ENCODE measurements around the gene POU2F1.

GRCh38 chr1:167328816-167329483 is 108.3 kb downstream of the POU2F1 start:
- TF ChIP-seq CTCF (IDR thresholded peaks at IDR 0.05; ENCODE audit: extremely low read depth in 1 of 2, insufficient read depth in 1 of 2, low read depth in 1 of 2, low read length in 2 of 2) = no peak
- TF ChIP-seq POLR2A (IDR thresholded peaks at IDR 0.05; ENCODE audit: low read depth, low read length) = no peak
- no peak for TF ChIP-seq MYC (IDR thresholded peaks at IDR 0.05; ENCODE audit: low read depth, low read length)
